GM18499 (cell line): Measurements from ENCODE around the gene TRABD.
"Not testable (repeated sequence)": the region's sequence is repeated elsewhere in the genome, so short reads cannot be mapped to it uniquely, and the experiment has no call there.

Experiments used
- ATAC-seq: cut with Tn5 transposase; IDR thresholded peaks from one replicate; pipeline ENCODE4 v1.9.1; 2021; ENCODE audit warnings: moderate number of reproducible peaks; ENCODE audit not compliant: insufficient read depth, unreplicated experiment

Gene TRABD

GRCh38 chr22:50151571-50152537, 33.9 kb upstream of the TRABD start:
- no peak for ATAC-seq

GRCh38 chr22:50153056-50153755, 32.5 kb upstream of the TRABD start:
- ATAC-seq: no peak

GRCh38 chr22:50153756-50154140, 32.0 kb upstream of the TRABD start:
- no peak for ATAC-seq

- no peak for ATAC-seq
Observed at GRCh38 chr22:50157709-50158375, 27.9 kb upstream of the TRABD start.

GRCh38 chr22:50160947-50161346, 24.8 kb upstream of the TRABD start:
- no peak for ATAC-seq

GRCh38 chr22:50161508-50162390, 24.0 kb upstream of the TRABD start:
- no peak for ATAC-seq

GRCh38 chr22:50162391-50162956, 23.2 kb upstream of the TRABD start:
- ATAC-seq: no peak

GRCh38 chr22:50165436-50166123, 20.1 kb upstream of the TRABD start:
- ATAC-seq: no peak

- no peak for ATAC-seq
Observed at GRCh38 chr22:50167689-50168489, 17.8 kb upstream of the TRABD start.

GRCh38 chr22:50168490-50169180, 17.1 kb upstream of the TRABD start:
- ATAC-seq: not testable (repeated sequence)

- no peak for ATAC-seq
Observed at GRCh38 chr22:50169181-50169759, 16.4 kb upstream of the TRABD start.

GRCh38 chr22:50169774-50170341, 15.9 kb upstream of the TRABD start:
- ATAC-seq: no peak

GRCh38 chr22:50170453-50171318, 15.0 kb upstream of the TRABD start, which contains the start of gene PANX2:
Gene PANX2 (plus strand): TSS chr22:50170731. CDS start chr22:50170731, 0 bp downstream.
- no peak for ATAC-seq

GRCh38 chr22:50171319-50171964, 14.3 kb upstream of the TRABD start:
- no peak for ATAC-seq

GRCh38 chr22:50171965-50172421, 13.7 kb upstream of the TRABD start:
- no peak for ATAC-seq
